Osteoblast (primary cell): ENCODE results near the gene COPS2. TPM values are rescaled to one million over a fixed set of nuclear protein-coding genes. Genes with fewer than 3 reads are reported as not detected.

Source experiments
- DNase-seq: peaks from one replicate; pipeline ENCODE4 v3.0.0; 2011; ENCODE audit warnings: low spot score, mixed read lengths; ENCODE audit not compliant: insufficient read length; ENCODE audit errors: missing footprints
- H2AFZ ChIP-seq: 2 replicates; pipeline ENCODE4 v1.6.0; 2011; ENCODE audit warnings: mild to moderate bottlenecking, low read length
- H3K27ac ChIP-seq: 2 replicates; pipeline ENCODE4 v1.5.1; 2011; ENCODE audit warnings: mild to moderate bottlenecking, low read depth, low read length, moderate library complexity
- H3K27me3 ChIP-seq: 2 replicates; pipeline ENCODE4 v1.6.0; 2012; ENCODE audit warnings: mild to moderate bottlenecking, control low read depth, inconsistent platforms, low read length, moderate library complexity; ENCODE audit not compliant: insufficient read depth
- H3K36me3 ChIP-seq: 2 replicates; pipeline ENCODE4 v1.5.1; 2011; ENCODE audit warnings: mild to moderate bottlenecking, low read length, control low read depth, moderate library complexity; ENCODE audit not compliant: insufficient read depth
- H3K4me1 ChIP-seq: 2 replicates; pipeline ENCODE4 v1.5.1; 2011; ENCODE audit warnings: mild to moderate bottlenecking, low read length, control low read depth, moderate library complexity; ENCODE audit not compliant: insufficient read depth
- H3K4me2 ChIP-seq: 2 replicates; pipeline ENCODE4 v1.6.0; 2011; ENCODE audit warnings: mild to moderate bottlenecking, low read length; ENCODE audit not compliant: insufficient read depth
- H3K4me3 ChIP-seq: fragments of 200-600 bp; sonication (generic); 3 replicates; pipeline ENCODE4 v1.5.1; 2012; ENCODE audit warnings: mild to moderate bottlenecking, low read length, inconsistent platforms; ENCODE audit not compliant: insufficient read depth
- H3K79me2 ChIP-seq: 2 replicates; pipeline ENCODE4 v1.6.0; 2012; ENCODE audit warnings: mild to moderate bottlenecking, low read length, control low read depth, inconsistent platforms; ENCODE audit not compliant: insufficient read depth
- H3K9me3 ChIP-seq: 2 replicates; pipeline ENCODE4 v1.5.1; 2011; ENCODE audit warnings: low read depth, low read length, control low read depth
- H4K20me1 ChIP-seq: 2 replicates; pipeline ENCODE4 v1.6.0; 2012; ENCODE audit warnings: mild to moderate bottlenecking, low read length, control low read depth; ENCODE audit not compliant: insufficient read depth
- total RNA-seq: library from RNA; depleted of rRNA; stranded (reverse); fragments of >200 nt; gene quantifications from 2 replicates; pipeline ENCODE4 v1.2.3, GENCODE V29; 2012
- TF ChIP-seq, protein P1 (sequence below): IDR thresholded peaks from 2 replicates; pipeline ENCODE4 v1.5.1; 2011; ENCODE audit warnings: mild to moderate bottlenecking, low read depth, low read length, moderate library complexity; ENCODE audit errors: extremely low read depth

Gene COPS2
- total RNA-seq, 1 donor: 101 TPM

DNA sequence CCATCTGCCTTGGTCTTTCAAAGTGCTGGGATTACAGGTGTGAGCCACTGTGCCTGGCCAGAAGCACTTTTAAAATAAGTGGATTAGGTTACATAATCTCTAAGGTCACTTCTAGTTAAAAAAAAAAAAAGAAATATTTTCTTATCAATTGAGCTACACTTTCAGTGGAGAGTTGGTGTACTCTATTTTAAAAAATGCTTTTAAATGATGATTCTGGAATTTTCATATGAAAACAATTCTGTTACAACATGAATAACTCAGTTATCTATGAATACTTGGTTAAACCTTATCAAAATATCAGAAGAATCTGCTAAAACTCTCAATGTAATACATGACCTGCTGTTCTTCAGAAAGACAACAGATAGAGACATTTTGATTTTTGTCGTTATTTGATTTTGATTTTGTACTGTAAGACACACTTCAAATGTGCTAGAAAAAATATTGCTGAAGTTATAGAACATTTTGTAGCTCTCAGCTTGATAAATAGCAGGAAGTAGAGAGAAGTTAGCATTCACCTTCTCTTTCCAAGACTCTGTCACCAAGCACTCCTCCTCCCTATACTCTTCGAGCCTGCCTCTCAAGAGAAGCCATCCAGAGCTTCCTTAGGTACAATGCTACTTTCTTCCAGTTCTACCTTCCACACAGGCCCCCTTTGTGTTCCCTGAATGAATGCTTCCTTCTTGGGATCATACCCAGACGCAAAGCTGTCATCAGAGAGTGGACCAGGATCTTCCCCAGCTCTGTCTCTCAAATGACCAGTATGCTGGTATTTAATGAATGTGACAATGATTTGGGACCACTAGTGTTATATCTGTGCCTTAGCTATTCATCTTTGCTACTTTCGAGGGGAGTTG, 61.9 kb downstream of the COPS2 start:
- no peaks in the 10 kb centered on the region for H3K36me3 ChIP-seq
- no peaks in the 10 kb centered on the region for H3K27me3 ChIP-seq
- no peaks in the 10 kb centered on the region for H4K20me1 ChIP-seq
- H3K4me2 ChIP-seq: no peak overlapping the region
- no peaks in the 10 kb centered on the region for H3K4me1 ChIP-seq
- DNase-seq: no peak
- no peak overlapping the region for H3K4me3 ChIP-seq
- TF ChIP-seq, protein P1, sequence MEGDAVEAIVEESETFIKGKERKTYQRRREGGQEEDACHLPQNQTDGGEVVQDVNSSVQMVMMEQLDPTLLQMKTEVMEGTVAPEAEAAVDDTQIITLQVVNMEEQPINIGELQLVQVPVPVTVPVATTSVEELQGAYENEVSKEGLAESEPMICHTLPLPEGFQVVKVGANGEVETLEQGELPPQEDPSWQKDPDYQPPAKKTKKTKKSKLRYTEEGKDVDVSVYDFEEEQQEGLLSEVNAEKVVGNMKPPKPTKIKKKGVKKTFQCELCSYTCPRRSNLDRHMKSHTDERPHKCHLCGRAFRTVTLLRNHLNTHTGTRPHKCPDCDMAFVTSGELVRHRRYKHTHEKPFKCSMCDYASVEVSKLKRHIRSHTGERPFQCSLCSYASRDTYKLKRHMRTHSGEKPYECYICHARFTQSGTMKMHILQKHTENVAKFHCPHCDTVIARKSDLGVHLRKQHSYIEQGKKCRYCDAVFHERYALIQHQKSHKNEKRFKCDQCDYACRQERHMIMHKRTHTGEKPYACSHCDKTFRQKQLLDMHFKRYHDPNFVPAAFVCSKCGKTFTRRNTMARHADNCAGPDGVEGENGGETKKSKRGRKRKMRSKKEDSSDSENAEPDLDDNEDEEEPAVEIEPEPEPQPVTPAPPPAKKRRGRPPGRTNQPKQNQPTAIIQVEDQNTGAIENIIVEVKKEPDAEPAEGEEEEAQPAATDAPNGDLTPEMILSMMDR: no peak
- no peak overlapping the region for H2AFZ ChIP-seq
- H3K79me2 ChIP-seq: no peaks in the 10 kb centered on the region
- no peak overlapping the region for H3K27ac ChIP-seq
- no peaks in the 10 kb centered on the region for H3K9me3 ChIP-seq

DNA sequence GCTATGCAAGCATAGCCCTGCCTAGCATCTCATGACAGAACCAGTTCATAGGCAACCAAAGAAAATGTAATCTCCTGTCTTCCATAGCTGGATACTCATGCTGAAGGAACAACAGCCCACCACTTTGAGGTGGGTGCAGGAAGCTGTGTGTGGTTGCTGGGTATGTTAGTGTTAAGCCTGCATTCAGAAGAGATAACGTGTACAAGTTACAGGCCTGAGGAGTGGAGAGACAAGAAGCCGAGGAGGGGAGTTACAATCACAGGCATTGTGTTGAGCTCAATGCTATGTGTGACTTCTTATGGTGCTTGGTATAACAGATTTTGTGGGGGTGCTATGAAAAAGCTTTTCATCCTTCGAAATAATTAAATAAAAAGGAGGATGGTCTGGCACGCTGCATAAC, 66.4 kb downstream of the COPS2 start:
- no peak overlapping the region for H3K4me2 ChIP-seq
- H3K27me3 ChIP-seq: no peaks in the 10 kb centered on the region
- no peak overlapping the region for H3K27ac ChIP-seq
- DNase-seq: no peak
- H3K4me3 ChIP-seq: no peak overlapping the region
- H3K79me2 ChIP-seq: no peaks in the 10 kb centered on the region
- no peaks in the 10 kb centered on the region for H3K36me3 ChIP-seq
- H3K4me1 ChIP-seq: no peaks in the 10 kb centered on the region
- H4K20me1 ChIP-seq: no peaks in the 10 kb centered on the region
- H2AFZ ChIP-seq: no peak overlapping the region
- no peaks in the 10 kb centered on the region for H3K9me3 ChIP-seq
- TF ChIP-seq, protein P1: no peak

DNA sequence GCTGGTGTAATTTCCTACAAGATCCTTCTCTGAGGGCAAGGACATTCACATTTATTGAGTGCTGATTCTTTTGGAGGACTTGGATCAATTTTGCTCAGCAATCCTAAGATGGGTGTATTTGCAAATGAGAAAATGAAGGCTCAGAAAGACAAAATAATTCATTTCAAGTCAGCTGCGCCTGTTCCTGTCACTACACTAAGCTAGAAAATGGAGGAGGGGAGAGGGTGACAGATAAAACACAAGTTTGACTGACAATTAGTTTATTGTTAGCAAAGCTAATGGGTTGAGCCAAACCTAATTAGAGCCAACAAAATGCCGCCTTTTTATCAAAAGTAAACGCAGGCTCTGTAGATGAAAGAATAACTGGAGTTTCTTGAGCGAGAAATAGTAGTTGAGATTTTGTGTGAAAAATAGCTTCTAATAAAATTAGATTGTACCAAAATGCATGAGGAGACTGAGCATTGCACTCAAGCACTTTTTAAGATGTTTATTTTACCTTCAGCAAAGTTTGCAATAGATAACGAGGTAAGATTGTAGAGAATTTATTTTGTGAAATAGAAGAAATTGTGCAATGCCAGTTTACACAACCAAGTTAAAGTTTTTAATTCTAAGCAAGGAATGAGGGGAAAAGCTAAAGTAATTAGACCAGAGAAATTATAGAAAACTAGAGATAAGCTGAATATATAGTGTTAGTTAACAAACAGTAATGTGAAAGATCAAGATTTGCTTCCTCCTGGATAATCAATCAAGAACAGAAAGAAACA, 69.5 kb downstream of the COPS2 start:
- H2AFZ ChIP-seq: no peak overlapping the region
- no peaks in the 10 kb centered on the region for H3K27me3 ChIP-seq
- no peaks in the 10 kb centered on the region for H3K79me2 ChIP-seq
- no peak overlapping the region for H3K4me2 ChIP-seq
- TF ChIP-seq, protein P1: no peak
- H3K4me3 ChIP-seq: no peak overlapping the region
- H3K9me3 ChIP-seq: no peaks in the 10 kb centered on the region
- H3K27ac ChIP-seq: no peak overlapping the region
- DNase-seq: no peak
- H3K4me1 ChIP-seq: peaks cover 12% of the 10 kb centered on the region
- no peaks in the 10 kb centered on the region for H4K20me1 ChIP-seq
- no peaks in the 10 kb centered on the region for H3K36me3 ChIP-seq

DNA sequence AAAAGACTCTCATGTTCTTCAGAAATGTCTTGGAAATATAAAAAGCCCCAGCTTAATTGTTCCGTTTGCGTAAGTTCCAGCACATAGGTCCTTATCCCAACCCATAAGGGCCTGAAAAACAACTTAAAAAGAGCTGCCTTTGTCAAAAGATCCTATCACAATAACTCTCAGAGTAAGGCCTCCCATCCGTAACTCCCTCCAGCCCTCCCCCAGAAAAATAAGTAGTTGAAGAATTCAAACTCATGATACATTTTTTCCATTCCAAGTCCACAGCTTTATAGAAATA, 71.2 kb downstream of the COPS2 start:
- H3K36me3 ChIP-seq: no peaks in the 10 kb centered on the region
- H2AFZ ChIP-seq: no peak overlapping the region
- H3K27ac ChIP-seq: no peak overlapping the region
- TF ChIP-seq, protein P1: no peak
- H3K79me2 ChIP-seq: no peaks in the 10 kb centered on the region
- DNase-seq: no peak
- no peaks in the 10 kb centered on the region for H3K9me3 ChIP-seq
- H3K4me3 ChIP-seq: no peak overlapping the region
- peaks cover 12% of the 10 kb centered on the region for H3K4me1 ChIP-seq
- H3K27me3 ChIP-seq: no peaks in the 10 kb centered on the region
- H4K20me1 ChIP-seq: no peaks in the 10 kb centered on the region
- H3K4me2 ChIP-seq: no peak overlapping the region
